Right lobe of liver (tissue), 6 donors: Measurements from ENCODE around the gene CSNK2A3. TPM values are rescaled to one million over a fixed set of nuclear protein-coding genes. Genes with fewer than 3 reads are reported as not detected.

Experiments
- ATAC-seq, 4 donors: fragments of 200-7000 bp; cut with Tn5 transposase; one replicate each; pipeline ENCODE4 v1.9.1; 2020; ENCODE audit warnings: mild to moderate bottlenecking in 4 of 4, moderate library complexity in 4 of 4
- DNase-seq, 3 donors: peaks; one replicate each; pipeline ENCODE4 v3.0.0-alpha.2; 2020
- H3K27ac ChIP-seq, 3 donors: fragments of 200-600 bp; one replicate each; pipeline ENCODE4 v1.8.0; 2022
- H3K27me3 ChIP-seq, 2 donors: fragments of 200-600 bp; one replicate each; pipeline ENCODE4 v1.8.0; 2022
- H3K36me3 ChIP-seq, 4 donors: fragments of 200-600 bp; sonication (generic) in 1 of 4; one replicate each; pipeline versions ENCODE4 v1.5.1 to v1.8.0; 2017 to 2022; ENCODE audit warnings: control low read depth in 1 of 4
- H3K4me1 ChIP-seq, 4 donors: fragments of 200-600 bp; sonication (generic) in 1 of 4; one replicate each; pipeline versions ENCODE4 v1.5.1 to v1.8.0; 2017 to 2022; ENCODE audit warnings: control low read depth in 1 of 4
- H3K4me3 ChIP-seq, 3 donors: fragments of 200-600 bp; one replicate each; pipeline ENCODE4 v1.8.0; 2022
- H3K9me3 ChIP-seq, 4 donors: fragments of 200-600 bp; sonication (generic) in 1 of 4; one replicate each; pipeline versions ENCODE4 v1.5.1 to v1.8.0; 2017 to 2022; ENCODE audit warnings: control low read depth in 1 of 4
- CTCF ChIP-seq, 4 donors: fragments of 200-600 bp in 3 of 4; fragments of 450-650 bp in 1 of 4; IDR thresholded peaks; one replicate each; pipeline versions ENCODE4 v1.5.1 to v1.8.0; 2016 to 2022; ENCODE audit warnings: antibody characterized with exemption in 4 of 4, mild to moderate bottlenecking in 2 of 4
- POLR2A ChIP-seq: fragments of 450-650 bp; IDR thresholded peaks from one replicate; pipeline ENCODE4 v1.6.1; 2017; ENCODE audit warnings: antibody characterized with exemption, mild to moderate bottlenecking
- WGBS: methylation state at CpG from one replicate; pipeline ENCODE4 v1.1.6; 2018; ENCODE audit warnings: low coverage, low lambda C conversion rate; ENCODE audit not compliant: insufficient coverage; ENCODE audit errors: missing lambda C conversion rate; 5-methylcytosine and 5-hydroxymethylcytosine counted together
- intact Hi-C, 2 donors: fragments of 100-400 bp; cut with DNase I; formaldehyde crosslinking; loops; one replicate each; pipeline versions ENCODE4 v1.11.2 to v1.14.1; 2022
- total RNA-seq, 6 experiments: library from RNA; depleted of rRNA in 2 of 6; stranded (reverse); fragments of >200 nt in 2 of 6; fragmentation: NEBNext Ultra II Directional in 3 of 6; extraction: Animal tissue kit (Norgen Biotek cat#: 25700) in 3 of 6; gene quantifications; one replicate each; pipeline versions ENCODE4 v1.1.0 to v1.2.4, GENCODE V29; 2016 to 2023
- donor health status: DM: no; HTN: yes; CAD: no.
- donor health status: DM: no; HTN: no; CAD: no.
- donor health status: DM: no; HTN: no; CAD: no.
- donor health status: DM: no; HTN: yes; CAD: no.
- donor health status: DM: no; HTN: yes; CAD: no.

The CSNK2A3 gene
- total RNA-seq, 6 experiments from 2014 or later = 0.29 to 1.4 (median 0.49) TPM; not detected in 1

DNA sequence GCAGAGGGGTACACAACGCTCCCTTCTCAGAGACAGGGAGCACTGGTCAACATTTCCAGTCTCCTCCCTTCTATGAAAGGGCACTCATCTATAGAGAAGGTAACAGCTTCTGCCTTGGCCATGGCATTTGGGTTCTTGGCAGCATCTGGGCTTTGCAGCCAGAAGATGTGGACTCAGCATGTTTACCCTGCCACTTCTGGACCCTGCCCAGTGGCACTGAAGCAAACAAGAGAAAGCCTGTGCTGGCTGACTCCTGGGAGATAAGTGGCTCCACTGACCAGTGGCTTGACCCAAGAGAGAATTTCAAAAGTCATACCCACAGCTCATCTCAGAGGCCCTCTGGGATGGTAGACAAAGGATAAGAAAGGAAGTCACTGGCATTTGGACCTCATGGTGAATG lies 8.0 kb downstream of the CSNK2A3 start:
- no peaks in the 10 kb centered on the region for H3K27me3 ChIP-seq
- H3K4me1 ChIP-seq = peaks cover 0 to 7% (median 0%) of the 10 kb centered on the region in 4 donors
- H3K9me3 ChIP-seq = no peaks in the 10 kb centered on the region
- intact Hi-C loops = no loop called here
- DNase-seq (peak in 2 of 3 donors; percentile 55 to 71), ATAC-seq (peak in 3 of 4 donors; percentile 24 to 83 (median 53))
- 100% methylated on average over 1 of the region's 1 CpG for WGBS
- H3K36me3 ChIP-seq = no peaks in the 10 kb centered on the region
- TF ChIP-seq CTCF (IDR thresholded peaks at IDR 0.05) = no peak
- no peak for TF ChIP-seq POLR2A
- H3K4me3 ChIP-seq = no peak overlapping the region
- no peak overlapping the region for H3K27ac ChIP-seq

DNA sequence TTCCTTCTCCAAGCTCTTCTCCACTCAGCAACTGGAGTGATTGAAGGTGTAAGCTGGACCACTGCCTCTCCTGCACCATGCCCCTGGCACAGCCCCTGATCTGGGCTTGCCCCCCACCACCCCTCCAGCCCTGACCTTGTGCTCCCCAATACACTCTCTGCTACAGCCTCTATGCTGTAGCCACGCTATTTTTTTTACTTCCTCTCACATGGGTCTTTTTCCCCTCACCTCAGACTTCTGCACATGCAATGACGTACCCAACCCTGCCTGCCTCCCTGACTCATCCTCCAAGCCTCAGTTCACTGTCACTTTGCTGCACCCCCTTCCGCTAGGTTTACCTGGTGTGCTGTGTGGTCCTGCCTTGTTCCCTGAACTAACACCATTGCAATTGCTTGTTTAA lies 9.0 kb downstream of the CSNK2A3 start:
- H3K27ac ChIP-seq = no peak overlapping the region
- TF ChIP-seq CTCF (IDR thresholded peaks at IDR 0.05) (no peak), POLR2A (no peak)
- no peak for ATAC-seq
- DNase-seq = no peak
- H3K4me3 ChIP-seq = no peak overlapping the region
- H3K36me3 ChIP-seq = no peaks in the 10 kb centered on the region
- intact Hi-C loops = no loop called here
- peaks cover 0 to 7% (median 0%) of the 10 kb centered on the region in 4 donors for H3K4me1 ChIP-seq
- no peaks in the 10 kb centered on the region for H3K27me3 ChIP-seq
- WGBS = 74% methylated on average over 3 of the region's 3 CpGs
- no peaks in the 10 kb centered on the region for H3K9me3 ChIP-seq

GRCh38 chr11:11338304-11338703 lies 14.7 kb downstream of the CSNK2A3 start:
- WGBS = 92% methylated on average over 1 of the region's 1 CpG
- no peaks in the 10 kb centered on the region for H3K4me1 ChIP-seq
- H3K4me3 ChIP-seq = no peak overlapping the region
- H3K36me3 ChIP-seq = no peaks in the 10 kb centered on the region
- no peak overlapping the region for H3K27ac ChIP-seq
- H3K9me3 ChIP-seq = no peaks in the 10 kb centered on the region
- no peak for DNase-seq
- intact Hi-C loops = no loop called here
- TF ChIP-seq CTCF (IDR thresholded peaks at IDR 0.05) = no peak
- no peak for TF ChIP-seq POLR2A
- H3K27me3 ChIP-seq = no peaks in the 10 kb centered on the region
- no peak for ATAC-seq

- Histone ChIP-seq H3K4me3 (no peak overlapping the region), H3K27me3 (no peaks in the 10 kb centered on the region), H3K4me1 (no peaks in the 10 kb centered on the region), H3K9me3 (no peaks in the 10 kb centered on the region), H3K36me3 (no peaks in the 10 kb centered on the region), H3K27ac (no peak overlapping the region)
- 73% methylated on average over 3 of the region's 4 CpGs for WGBS
- DNase-seq = no peak
- TF ChIP-seq POLR2A = no peak
- TF ChIP-seq CTCF (IDR thresholded peaks at IDR 0.05) = no peak
- no peak for ATAC-seq
- intact Hi-C loops = no loop called here
These were observed 16.4 kb downstream of the CSNK2A3 start for GRCh38 chr11:11336664-11337063.

- intact Hi-C loops = no loop called here
- 59% methylated on average over 2 of the region's 2 CpGs for WGBS
- Histone ChIP-seq H3K27ac (no peak overlapping the region), H3K4me1 (no peaks in the 10 kb centered on the region), H3K9me3 (no peaks in the 10 kb centered on the region), H3K4me3 (no peak overlapping the region), H3K27me3 (no peaks in the 10 kb centered on the region), H3K36me3 (no peaks in the 10 kb centered on the region)
- ATAC-seq (no peak), DNase-seq (no peak)
- TF ChIP-seq POLR2A (no peak), CTCF (IDR thresholded peaks at IDR 0.05) (peak in 1 of 4 donors; percentile 9)
These were observed 18.0 kb downstream of the CSNK2A3 start for GRCh38 chr11:11335043-11335442.
